Thymus (tissue), 11 donors: ENCODE results near the gene TGFBR3. TPM values are rescaled to one million over a fixed set of nuclear protein-coding genes. Genes with fewer than 3 reads are reported as not detected.

Experiments used
- DNase-seq, 9 donors: peaks; one replicate each; pipeline ENCODE4 v3.0.0-alpha.2; 2013; ENCODE audit warnings: low spot score in 9 of 9, low read depth in 6 of 9, missing footprints in 1 of 9
- H3K27ac ChIP-seq, 2 donors: one replicate each; pipeline ENCODE4 v1.5.1; 2013; ENCODE audit warnings: control low read depth in 1 of 2, low read depth in 1 of 2, low read length in 1 of 2, mild to moderate bottlenecking in 1 of 2, moderate library complexity in 1 of 2
- H3K27me3 ChIP-seq, 2 donors: one replicate each; pipeline ENCODE4 v1.5.1; 2013; ENCODE audit warnings: low read length in 1 of 2; ENCODE audit not compliant: control insufficient read depth in 2 of 2, insufficient read depth in 1 of 2
- H3K36me3 ChIP-seq, 2 donors: one replicate each; pipeline ENCODE4 v1.5.1; 2013; ENCODE audit warnings: low read length in 1 of 2, mild to moderate bottlenecking in 1 of 2, moderate library complexity in 1 of 2; ENCODE audit not compliant: control insufficient read depth in 2 of 2, insufficient read depth in 2 of 2
- H3K4me1 ChIP-seq, 2 donors: one replicate each; pipeline ENCODE4 v1.5.1; 2013; ENCODE audit warnings: low read length in 2 of 2; ENCODE audit not compliant: control insufficient read depth in 2 of 2, insufficient read depth in 2 of 2
- H3K4me3 ChIP-seq, 2 donors: one replicate each; pipeline ENCODE4 v1.5.1; 2013; ENCODE audit warnings: low read length in 2 of 2, control low read depth in 1 of 2, mild to moderate bottlenecking in 1 of 2
- H3K9me3 ChIP-seq, 2 donors: one replicate each; pipeline ENCODE4 v1.5.1; 2013; ENCODE audit warnings: low read length in 1 of 2, mild to moderate bottlenecking in 1 of 2; ENCODE audit not compliant: control insufficient read depth in 2 of 2, insufficient read depth in 1 of 2
- WGBS: extraction: QIAGEN DNeasy Blood & Tissue Kit; methylation state at CpG from one replicate; pipeline ENCODE4 v1.1.7; 2013; 5-methylcytosine and 5-hydroxymethylcytosine counted together
- polyA plus RNA-seq: library from polyadenylated mRNA; stranded (reverse); fragments of 200-250 nt; gene quantifications from one replicate; pipeline ENCODE4 v1.2.3, GENCODE V29; 2013
- total RNA-seq: library from RNA; stranded (reverse); fragments of 120-200 nt; gene quantifications from one replicate; pipeline ENCODE4 v1.2.4, GENCODE V29; 2013
- donor health status: healthy.

The TGFBR3 gene
- total and polyA plus RNA-seq, 2 donors = 5.4 to 10.1 TPM

- Histone ChIP-seq H3K4me3 (no peak overlapping the region), H3K4me1 (peaks cover 0 to 34% of the 10 kb centered on the region in 2 donors), H3K27ac (no peak overlapping the region), H3K27me3 (no peaks in the 10 kb centered on the region), H3K9me3 (no peaks in the 10 kb centered on the region), H3K36me3 (no peaks in the 10 kb centered on the region)
- 94% methylated on average over 3 of the region's 3 CpGs for WGBS
- no peak for DNase-seq
Measured at GRCh38 chr1:91801496-91802115, 84.3 kb downstream of the TGFBR3 start.

GRCh38 chr1:91799863-91800262 lies 86.1 kb downstream of the TGFBR3 start:
- no peak overlapping the region for H3K4me3 ChIP-seq
- no peak overlapping the region for H3K27ac ChIP-seq
- peaks cover 0 to 25% of the 10 kb centered on the region in 2 donors for H3K4me1 ChIP-seq
- 95% methylated on average over 3 of the region's 3 CpGs for WGBS
- H3K27me3 ChIP-seq = no peaks in the 10 kb centered on the region
- no peaks in the 10 kb centered on the region for H3K9me3 ChIP-seq
- H3K36me3 ChIP-seq = no peaks in the 10 kb centered on the region
- DNase-seq = no peak

- H3K27ac ChIP-seq = no peak overlapping the region
- no peaks in the 10 kb centered on the region for H3K36me3 ChIP-seq
- no peak overlapping the region for H3K4me3 ChIP-seq
- H3K9me3 ChIP-seq = no peaks in the 10 kb centered on the region
- peaks cover 0 to 18% of the 10 kb centered on the region in 2 donors for H3K4me1 ChIP-seq
- no peaks in the 10 kb centered on the region for H3K27me3 ChIP-seq
- DNase-seq = no peak
- WGBS = 94% methylated on average over 5 of the region's 5 CpGs
Measured at GRCh38 chr1:91799159-91799558, 86.8 kb downstream of the TGFBR3 start.

GRCh38 chr1:91798740-91799139 lies 87.2 kb downstream of the TGFBR3 start:
- Histone ChIP-seq H3K27me3 (no peaks in the 10 kb centered on the region), H3K9me3 (no peaks in the 10 kb centered on the region), H3K4me3 (no peak overlapping the region), H3K27ac (no peak overlapping the region), H3K4me1 (peaks cover 0 to 14% of the 10 kb centered on the region in 2 donors), H3K36me3 (no peaks in the 10 kb centered on the region)
- no peak for DNase-seq
- WGBS = 74% methylated on average over 2 of the region's 2 CpGs

- no peaks in the 10 kb centered on the region for H3K27me3 ChIP-seq
- H3K4me3 ChIP-seq = no peak overlapping the region
- H3K27ac ChIP-seq = peak overlapping the region in 1 of 2 donors; percentile 27
- no peaks in the 10 kb centered on the region for H3K36me3 ChIP-seq
- H3K9me3 ChIP-seq = no peaks in the 10 kb centered on the region
- WGBS = 97% methylated on average over 5 of the region's 5 CpGs
- DNase-seq = no peak
- H3K4me1 ChIP-seq = peaks cover 0 to 10% of the 10 kb centered on the region in 2 donors
Measured at GRCh38 chr1:91798241-91798648, 87.7 kb downstream of the TGFBR3 start.

DNA sequence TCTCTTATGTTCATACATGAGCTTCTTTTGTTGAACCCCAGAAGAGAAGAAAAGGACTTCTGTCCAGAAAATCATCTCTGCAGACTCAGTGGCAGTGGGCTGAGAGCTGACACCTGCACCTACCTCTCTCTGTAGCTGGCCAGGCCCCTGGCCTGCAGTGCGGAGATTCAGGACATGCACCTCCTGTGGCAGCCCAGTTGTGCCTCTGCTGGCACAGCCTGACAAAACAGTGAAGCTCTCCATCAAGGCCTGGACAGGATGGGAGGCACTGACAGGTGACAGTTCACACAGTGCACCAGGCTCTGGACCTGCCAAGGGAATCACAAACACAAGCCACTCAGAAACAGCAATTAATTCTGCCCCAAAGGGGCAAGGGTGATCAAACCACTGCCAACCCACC lies 88.8 kb downstream of the TGFBR3 start:
- no peak overlapping the region for H3K27ac ChIP-seq
- DNase-seq = no peak
- no peaks in the 10 kb centered on the region for H3K27me3 ChIP-seq
- H3K9me3 ChIP-seq = no peaks in the 10 kb centered on the region
- no peak overlapping the region for H3K4me3 ChIP-seq
- 95% methylated on average over 1 of the region's 1 CpG for WGBS
- H3K36me3 ChIP-seq = no peaks in the 10 kb centered on the region
- peaks cover 0 to 5% of the 10 kb centered on the region in 2 donors for H3K4me1 ChIP-seq

GRCh38 chr1:91796390-91796654 lies 89.6 kb downstream of the TGFBR3 start:
- Histone ChIP-seq H3K27ac (peak overlapping the region in 1 of 2 donors; percentile 52), H3K36me3 (no peaks in the 10 kb centered on the region)
- DNase-seq = no peak

DNA sequence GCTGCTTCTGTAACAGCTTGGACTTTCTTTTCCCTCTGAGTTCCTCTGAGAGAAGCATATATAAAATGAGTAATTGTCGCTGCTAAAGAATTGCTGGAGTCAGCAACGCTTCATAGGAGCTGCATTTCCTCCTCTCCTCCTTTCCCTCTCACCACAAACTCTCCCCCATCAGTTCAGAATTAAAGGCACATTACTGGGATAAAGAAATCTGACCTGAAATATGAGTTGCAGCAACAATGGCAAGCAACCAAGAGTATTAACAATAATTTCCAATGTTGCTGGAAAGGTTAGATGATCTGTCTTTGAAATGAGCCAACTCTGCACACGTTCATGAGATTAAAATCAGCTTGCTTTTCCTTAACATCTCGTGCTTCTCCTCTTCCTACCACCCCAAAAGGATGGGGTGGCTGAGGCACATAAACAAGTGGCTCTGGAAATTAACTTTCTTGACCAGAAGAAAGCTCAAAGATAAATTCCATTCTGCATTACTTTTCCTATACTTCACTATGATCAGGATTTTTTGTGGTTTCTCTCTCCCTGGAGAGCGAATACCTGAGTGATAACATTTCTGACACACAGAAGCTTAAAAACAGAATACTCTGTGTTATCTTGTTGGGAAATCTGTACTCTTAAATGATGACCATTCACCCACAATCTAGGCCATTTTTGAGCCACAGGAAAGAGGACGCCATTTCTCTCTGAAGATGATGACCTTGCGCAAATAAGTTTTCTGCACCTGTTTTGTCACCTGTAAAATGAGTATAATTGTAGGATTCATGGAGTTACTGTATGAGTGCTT lies 90.2 kb downstream of the TGFBR3 start:
- peaks cover 0 to 17% of the 10 kb centered on the region in 2 donors for H3K4me1 ChIP-seq
- no peak for DNase-seq
- H3K36me3 ChIP-seq = no peaks in the 10 kb centered on the region

More at GRCh38 chr1:91796390-91796654, 89.6 kb downstream of the TGFBR3 start:
- H3K9me3 ChIP-seq = no peaks in the 10 kb centered on the region
- H3K4me1 ChIP-seq = peaks cover 0 to 13% of the 10 kb centered on the region in 2 donors
- WGBS = 97% methylated on average over 4 of the region's 4 CpGs
- H3K27me3 ChIP-seq = no peaks in the 10 kb centered on the region
- no peak overlapping the region for H3K4me3 ChIP-seq

DNA sequence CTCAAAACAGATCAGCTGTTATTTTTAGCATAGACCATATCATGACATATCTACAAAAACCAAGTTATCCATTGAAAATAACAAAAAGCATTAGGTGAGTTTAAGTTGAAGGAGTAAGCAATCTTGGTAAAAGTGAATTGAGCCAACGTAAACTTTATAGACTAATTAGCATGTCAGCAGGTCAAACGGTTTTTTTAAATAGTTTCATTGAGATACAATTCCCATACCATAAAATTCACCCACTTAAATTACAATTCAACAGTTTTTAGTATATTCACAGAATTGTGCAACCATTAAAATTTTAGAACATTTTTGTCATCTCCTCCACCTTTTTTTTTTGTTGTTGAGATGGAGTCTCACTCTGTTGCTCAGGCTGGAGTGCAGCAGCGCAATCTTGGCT lies 92.1 kb downstream of the TGFBR3 start:
- no peaks in the 10 kb centered on the region for H3K9me3 ChIP-seq
- H3K27me3 ChIP-seq = no peaks in the 10 kb centered on the region
- no peak overlapping the region for H3K4me3 ChIP-seq
- peaks cover 4 to 20% of the 10 kb centered on the region in 2 donors for H3K4me1 ChIP-seq
- no peak overlapping the region for H3K27ac ChIP-seq
- no peak for DNase-seq
- 97% methylated on average over 3 of the region's 3 CpGs for WGBS
- H3K36me3 ChIP-seq = no peaks in the 10 kb centered on the region

More for the DNA sequence above, 90.2 kb downstream of the TGFBR3 start:
- Histone ChIP-seq H3K4me3 (no peak overlapping the region), H3K27ac (peak overlapping the region; percentile 52 to 55), H3K9me3 (no peaks in the 10 kb centered on the region), H3K27me3 (no peaks in the 10 kb centered on the region)
- 90% methylated on average over 7 of the region's 7 CpGs for WGBS
